HG03045 (cell line): Measurements from ENCODE around the gene PARPBP.
"Not testable (repeated sequence)": the region's sequence is repeated elsewhere in the genome, so short reads cannot be mapped to it uniquely, and the experiment has no call there.

Experiments
- ATAC-seq: cut with Tn5 transposase; IDR thresholded peaks from one replicate; pipeline ENCODE4 v1.9.1; 2021; ENCODE audit warnings: mild to moderate bottlenecking, moderate library complexity; ENCODE audit not compliant: unreplicated experiment

PARPBP gene

DNA sequence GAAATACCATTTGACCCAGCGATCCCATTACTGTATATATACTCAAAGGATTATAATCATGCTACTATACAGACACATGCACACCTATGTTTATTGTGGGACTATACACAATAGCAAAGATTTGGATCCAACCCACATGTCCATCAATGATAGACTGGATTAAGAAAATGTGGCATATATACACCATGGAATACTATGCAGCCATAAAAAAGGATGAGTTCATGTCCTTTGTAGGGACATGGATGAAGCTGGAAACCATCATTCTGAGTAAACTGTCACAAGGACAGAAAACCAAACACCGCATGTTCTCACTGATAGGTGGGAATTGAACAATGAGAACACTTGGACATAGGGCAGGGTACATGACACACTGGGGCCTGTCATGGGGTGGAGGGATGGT, 120.9 kb downstream of the PARPBP start:
- not testable (repeated sequence) for ATAC-seq
